Spleen (tissue), 7 donors: ENCODE data around the gene WDR59.

Experiments
- POLR2A ChIP-seq, 3 donors: fragments of 450-650 bp; IDR thresholded peaks; one replicate each; pipeline ENCODE4 v1.5.1; 2017; ENCODE audit warnings: antibody characterized with exemption in 3 of 3, mild to moderate bottlenecking in 1 of 3
- TF ChIP-seq, protein P1 (sequence below), 11 experiments: fragments of 200-600 bp in 7 of 11; fragments of 450-650 bp in 4 of 11; sonication (generic) in 4 of 11; IDR thresholded peaks in 8 of 11; conservative IDR thresholded peaks in 3 of 11; 1 replicate in 7 of 11; 2 replicates in 4 of 11; pipeline versions ENCODE4 v1.4.0 to v1.8.0; 2016 to 2021; ENCODE audit warnings: antibody characterized with exemption in 11 of 11, inconsistent platforms in 4 of 11, mild to moderate bottlenecking in 1 of 11
- donor health status: DM: no; HTN: no; CAD: no; lungs with moderate emphysema.
- donor health status: DM: no; HTN: no; CAD: no.
- donor health status: DM: no; HTN: no; CAD: no.

DNA sequence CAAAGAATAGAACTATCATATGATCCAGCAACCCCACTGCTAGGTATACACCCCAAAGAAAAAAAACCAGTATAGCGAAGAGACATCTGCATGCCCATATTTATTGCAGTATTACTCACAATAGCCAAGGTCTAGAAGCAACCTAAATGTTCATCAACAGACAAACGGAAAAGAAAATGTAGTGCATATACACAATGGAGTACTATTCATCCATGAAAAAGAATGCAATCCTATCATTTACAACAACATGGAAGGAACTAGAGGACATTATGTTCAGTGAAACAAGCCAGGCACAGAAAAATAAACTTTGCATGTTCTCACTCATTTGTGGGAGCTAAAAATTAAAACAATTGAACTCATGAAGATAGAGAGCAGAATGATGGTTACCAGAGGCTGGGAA lies 55.3 kb downstream of the WDR59 start:
- TF ChIP-seq POLR2A (IDR thresholded peaks at IDR 0.05): no peak
- TF ChIP-seq, protein P1, sequence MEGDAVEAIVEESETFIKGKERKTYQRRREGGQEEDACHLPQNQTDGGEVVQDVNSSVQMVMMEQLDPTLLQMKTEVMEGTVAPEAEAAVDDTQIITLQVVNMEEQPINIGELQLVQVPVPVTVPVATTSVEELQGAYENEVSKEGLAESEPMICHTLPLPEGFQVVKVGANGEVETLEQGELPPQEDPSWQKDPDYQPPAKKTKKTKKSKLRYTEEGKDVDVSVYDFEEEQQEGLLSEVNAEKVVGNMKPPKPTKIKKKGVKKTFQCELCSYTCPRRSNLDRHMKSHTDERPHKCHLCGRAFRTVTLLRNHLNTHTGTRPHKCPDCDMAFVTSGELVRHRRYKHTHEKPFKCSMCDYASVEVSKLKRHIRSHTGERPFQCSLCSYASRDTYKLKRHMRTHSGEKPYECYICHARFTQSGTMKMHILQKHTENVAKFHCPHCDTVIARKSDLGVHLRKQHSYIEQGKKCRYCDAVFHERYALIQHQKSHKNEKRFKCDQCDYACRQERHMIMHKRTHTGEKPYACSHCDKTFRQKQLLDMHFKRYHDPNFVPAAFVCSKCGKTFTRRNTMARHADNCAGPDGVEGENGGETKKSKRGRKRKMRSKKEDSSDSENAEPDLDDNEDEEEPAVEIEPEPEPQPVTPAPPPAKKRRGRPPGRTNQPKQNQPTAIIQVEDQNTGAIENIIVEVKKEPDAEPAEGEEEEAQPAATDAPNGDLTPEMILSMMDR (IDR thresholded peaks at IDR 0.05 in 8 of 11, conservative IDR thresholded peaks at IDR 0.05 in 3 of 11): no peak
